T-helper 2 cell (primary cell): ENCODE data around the gene TCERG1L.
"Not testable (repeated sequence)": the region's sequence is repeated elsewhere in the genome, so short reads cannot be mapped to it uniquely, and the experiment has no call there.

Experiments used
- DNase-seq, 5 experiments: peaks; one replicate each; pipeline versions ENCODE4 v3.0.0 to v3.0.0-alpha.2; 2012 to 2022

TCERG1L gene

DNA sequence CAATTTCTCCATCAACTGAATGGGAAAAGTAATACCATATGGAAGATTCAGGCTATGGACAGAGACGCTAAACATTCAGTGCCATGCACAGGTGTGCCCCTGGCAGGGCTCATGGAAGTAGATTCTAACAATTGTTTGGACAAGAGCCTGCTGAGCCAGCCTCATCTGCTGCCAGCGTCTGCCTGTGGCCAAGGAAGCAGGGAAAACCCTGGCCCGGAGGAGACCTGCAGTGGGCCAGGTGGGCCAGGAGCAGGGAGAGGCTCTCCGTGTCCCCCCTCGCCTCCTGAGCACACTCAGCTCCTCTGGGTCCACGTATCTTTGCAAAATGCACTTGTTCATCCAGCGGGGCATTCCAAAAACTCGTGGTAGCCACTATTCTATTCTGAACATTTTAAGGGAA lies 130.1 kb downstream of the TCERG1L start:
- no peak for DNase-seq

GRCh38 chr10:131180740-131181415 lies 130.6 kb downstream of the TCERG1L start:
- DNase-seq, result no peak

- no peak for DNase-seq
Observed at GRCh38 chr10:131180086-131180485, 131.4 kb downstream of the TCERG1L start.

GRCh38 chr10:131179361-131179760 lies 132.2 kb downstream of the TCERG1L start:
- no peak for DNase-seq

- DNase-seq, result no peak
Observed at GRCh38 chr10:131178521-131179331, 132.8 kb downstream of the TCERG1L start.

DNA sequence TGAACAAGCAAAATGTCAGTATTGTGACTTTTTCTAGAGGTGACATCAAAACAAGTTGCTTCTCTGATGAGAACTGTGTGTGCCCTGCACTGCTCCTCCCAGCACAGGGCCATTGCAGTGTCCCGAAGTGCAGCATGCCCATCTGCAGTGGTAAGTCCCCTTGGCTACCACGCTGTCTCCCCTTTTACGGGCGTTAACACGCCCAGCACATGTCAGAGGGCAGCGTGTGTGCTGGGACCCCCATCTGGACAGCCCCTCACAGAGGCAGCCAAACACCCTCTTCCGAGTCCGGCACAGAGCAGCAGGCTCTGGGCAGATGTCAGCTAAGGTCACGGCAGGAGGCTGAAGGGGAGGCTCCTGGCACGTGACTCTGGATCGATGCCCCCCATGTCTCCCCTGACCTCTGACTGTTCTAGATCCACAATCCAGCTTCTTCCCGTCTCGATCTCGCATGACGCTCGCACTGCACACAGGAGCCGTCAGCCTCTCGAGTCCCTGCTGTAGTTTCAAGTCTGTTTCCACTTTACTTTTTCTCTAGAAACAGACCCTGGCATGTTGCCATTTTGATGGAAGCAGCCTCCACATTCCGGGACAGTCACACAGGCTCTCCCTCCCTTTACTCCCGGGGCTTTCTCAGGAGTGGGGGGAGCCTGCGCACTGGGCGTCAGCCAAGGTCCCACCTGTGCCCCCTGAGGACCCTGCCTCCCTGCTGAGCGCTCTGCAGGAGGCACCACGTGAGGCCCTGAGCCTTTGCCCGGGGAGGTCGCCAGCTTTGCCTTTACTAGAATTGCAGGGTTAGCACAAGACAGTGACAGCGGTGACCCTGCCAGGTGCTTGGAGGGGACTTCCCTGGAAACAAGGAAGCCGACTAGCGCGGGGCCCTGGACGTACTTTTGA lies 133.8 kb downstream of the TCERG1L start:
- no peak for DNase-seq

GRCh38 chr10:131176907-131177306 lies 134.6 kb downstream of the TCERG1L start:
- DNase-seq, result no peak

DNA sequence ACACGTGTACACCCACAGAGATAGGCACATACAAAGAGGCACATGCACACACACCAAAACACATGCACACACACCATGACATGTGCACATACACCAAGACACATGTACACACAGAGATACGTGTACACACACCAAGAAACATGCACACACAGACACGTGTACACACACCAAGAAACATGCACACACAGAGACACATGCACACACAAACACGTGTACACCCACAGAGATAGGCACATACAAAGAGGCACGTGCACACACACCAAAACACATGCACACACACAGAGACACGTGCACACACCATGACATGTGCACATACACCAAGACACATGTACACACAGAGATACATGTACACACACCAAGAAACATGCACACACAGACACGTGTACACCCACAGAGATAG lies 135.2 kb downstream of the TCERG1L start:
- not testable (repeated sequence) for DNase-seq

DNA sequence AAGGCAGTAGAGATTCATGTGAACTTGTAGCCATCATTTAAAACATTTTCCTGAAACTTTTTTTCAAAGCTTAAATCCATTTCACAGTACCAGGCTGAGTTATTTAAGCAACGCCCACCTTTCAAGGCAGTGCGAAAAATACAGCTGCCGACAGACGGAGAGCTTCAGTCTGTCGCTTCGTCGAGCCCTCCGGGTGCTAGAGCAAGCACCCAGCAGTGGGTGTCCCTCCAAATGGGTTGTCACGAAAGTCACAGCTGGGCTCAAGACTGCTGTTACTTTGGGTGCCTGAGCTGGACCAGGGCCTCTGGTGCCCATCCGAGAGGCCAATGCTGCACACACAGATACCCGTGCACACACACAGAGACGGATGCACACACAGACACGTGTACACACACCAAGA lies 135.6 kb downstream of the TCERG1L start:
- no peak for DNase-seq

DNA sequence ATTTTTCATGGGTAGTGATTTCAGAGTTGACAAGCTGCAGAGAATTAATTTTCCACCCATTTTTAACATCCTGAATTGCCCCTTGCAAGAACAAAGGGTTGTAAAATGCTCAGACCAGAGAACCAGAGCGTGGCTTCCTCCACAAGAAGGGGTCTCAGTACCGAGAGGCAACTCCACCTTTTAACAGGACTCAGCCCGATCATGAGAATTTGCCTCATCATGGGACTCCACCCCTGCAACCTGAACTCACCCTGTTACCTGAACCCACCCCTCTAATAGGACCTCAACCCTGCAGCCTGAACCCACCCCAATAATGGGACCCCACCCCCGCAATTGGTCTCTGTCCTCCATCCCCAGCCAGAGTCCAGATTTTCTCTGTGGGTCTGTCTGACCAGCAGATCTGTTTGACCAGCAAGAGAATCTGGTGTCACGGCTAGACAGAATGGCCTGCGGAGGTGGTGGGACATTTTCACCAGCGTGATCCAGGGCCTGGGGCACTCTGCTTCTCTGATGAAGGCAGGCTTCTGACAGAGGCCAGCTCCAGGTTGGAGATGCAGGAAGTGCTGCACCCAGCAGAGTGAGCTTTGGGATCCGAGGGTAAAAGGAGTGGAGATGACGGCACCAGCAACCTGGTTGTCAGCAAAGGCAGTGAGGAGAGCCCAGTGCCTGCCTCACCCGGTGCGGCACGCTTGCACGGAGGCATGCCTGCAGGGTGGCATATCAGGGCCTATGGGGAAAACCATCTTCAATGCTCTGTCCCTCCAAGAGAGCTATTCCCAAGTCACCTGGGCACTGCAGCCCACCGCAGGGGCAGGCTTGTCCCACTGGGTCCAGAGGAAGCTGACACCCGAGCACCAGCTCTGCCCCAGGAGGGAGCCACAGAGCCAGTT lies 136.6 kb downstream of the TCERG1L start:
- DNase-seq, result no peak

DNA sequence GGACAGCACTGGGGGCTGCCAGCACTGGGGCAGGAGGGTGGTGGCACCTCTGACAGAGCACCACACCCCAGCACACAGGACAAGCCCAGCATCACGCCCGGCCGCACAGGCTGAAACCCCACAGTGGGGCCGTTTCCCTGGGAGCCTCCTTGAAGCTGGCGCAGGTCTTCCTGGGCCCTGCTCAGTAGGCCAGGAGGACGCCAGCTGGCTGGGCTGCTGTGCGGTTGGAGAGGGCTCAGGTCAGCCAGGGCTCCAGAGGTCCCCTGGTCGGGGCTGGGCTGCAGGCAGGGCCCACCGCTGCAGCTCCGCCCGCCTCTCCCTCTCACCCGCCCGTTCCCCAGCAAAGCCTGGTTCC lies 137.3 kb downstream of the TCERG1L start:
- no peak for DNase-seq

DNA sequence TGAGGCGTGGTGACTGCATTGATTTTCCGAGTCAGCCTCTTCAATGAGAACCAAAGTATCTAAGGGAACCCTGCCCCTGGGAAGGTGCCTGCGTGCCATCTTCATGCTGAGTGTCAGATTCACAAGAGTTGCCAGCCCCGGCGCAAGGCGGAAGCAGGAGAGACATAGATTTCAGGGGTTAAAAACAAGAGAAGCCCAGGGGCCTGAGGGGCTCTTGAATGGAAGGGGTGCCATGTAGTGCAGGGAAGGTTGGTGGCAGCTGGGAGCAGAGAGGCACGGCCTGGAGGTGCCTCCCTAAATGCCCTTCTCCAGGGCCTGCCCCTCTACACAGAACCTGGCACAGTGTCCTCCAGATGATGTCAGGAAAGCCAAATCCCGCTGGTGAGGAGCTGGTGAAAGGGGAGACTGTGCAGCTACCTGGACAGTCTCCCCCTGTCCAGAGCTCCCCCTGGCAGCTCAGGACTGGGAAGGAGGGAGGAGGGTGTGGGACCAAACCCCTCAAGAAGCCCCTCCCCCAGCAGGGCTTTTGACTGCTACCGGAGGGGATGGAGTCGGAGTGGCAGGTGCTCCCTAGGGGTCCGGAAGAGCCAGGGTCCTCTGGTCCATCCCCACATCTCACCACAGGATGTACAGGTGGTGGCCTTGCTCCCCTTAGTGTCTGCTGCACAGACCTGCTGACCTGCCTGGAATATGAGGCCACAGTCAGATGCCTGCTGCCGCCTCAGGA lies 137.9 kb downstream of the TCERG1L start:
- DNase-seq, result no peak

DNA sequence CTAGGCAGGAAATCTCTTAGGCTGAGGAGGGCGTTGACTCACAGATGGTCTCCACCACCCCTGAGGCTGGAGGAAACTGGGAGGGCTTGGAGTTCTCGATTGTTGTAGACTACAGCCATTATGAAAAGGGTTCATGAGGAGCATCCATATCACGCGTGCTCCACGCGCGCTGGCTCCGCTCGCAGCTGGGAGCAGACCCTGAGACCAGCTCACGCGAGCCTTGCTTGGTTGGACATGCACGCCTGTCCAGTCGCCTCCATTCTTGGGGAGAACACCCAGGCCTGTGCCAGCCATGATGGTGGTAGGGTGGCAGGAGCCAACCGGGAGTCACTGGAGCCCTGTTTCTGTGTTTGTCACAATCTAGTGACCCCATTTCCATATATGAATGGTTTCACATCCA lies 139.1 kb downstream of the TCERG1L start:
- DNase-seq, result no peak

GRCh38 chr10:131169146-131169545 lies 142.4 kb downstream of the TCERG1L start:
- DNase-seq, result no peak

DNA sequence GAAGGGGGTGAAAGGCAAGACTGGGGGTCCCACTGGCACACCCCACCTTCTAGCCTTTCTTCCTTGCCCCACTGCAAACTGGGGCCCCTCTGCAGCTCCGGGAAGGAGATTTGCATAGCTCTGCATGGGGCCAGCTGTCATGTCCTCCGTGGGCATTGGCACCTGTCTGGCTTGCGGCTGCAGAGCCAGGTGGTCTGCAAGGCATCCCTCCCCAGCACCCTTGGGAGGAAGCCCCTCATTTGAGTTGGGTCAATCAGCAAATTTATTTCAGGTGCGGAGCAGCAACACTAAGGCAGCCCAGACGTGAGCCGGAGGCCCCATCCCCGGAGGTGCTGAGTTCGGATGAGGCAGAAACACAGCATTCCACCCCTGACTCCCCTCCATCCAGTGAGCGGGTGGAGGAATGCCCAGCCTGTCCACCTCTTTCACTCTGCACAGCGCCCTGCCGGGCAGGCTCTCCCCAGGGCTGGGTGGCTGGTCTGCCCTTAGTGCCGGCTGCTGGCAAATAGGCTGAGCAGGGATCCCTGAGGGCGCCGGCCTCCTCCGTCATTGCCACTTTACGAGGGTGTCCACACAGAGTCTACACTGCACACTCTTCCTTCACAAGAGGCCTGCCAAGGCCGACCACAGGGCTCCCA lies 143.2 kb downstream of the TCERG1L start:
- DNase-seq, result no peak

DNA sequence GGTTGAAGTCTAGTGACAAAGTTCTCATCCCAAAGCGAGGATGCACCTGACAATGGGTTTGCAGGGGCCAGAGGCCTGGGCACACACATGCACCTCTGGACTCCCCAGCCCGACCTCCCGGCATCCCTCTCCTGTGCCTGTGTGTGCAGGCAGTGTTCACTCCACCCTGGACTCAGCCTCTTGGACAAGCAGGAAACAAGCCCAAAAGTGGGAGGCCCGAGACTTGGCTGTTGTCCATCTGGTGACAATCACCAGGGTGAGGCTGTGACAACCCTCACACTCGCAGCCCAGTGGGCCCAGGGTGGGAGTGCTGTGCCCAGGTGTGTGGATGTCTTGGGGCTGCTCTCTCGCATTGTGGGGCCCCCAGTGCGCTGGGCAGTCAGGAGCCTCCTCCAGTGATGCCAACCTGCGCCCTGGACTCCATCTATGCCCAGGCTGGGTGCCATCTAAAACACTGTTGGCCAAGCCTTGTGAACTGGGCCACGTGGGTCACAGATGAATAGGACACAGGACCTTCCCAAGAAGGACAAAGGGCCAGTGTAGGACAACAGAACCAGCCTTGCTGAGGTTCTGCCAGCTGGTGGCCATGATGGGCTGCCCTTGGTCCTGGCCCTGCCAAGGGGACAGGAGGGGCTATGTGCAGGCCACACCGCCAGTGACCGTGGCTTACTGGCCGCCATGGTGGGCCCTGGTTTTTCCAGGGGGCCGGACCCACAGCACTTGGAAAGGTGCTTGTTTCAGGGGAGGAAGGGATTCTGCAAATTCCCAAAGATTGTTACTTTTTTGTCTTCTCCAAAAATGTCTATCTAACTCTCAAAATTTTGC lies 144.3 kb downstream of the TCERG1L start:
- no peak for DNase-seq

GRCh38 chr10:131166486-131166885 lies 145.0 kb downstream of the TCERG1L start:
- no peak for DNase-seq

- no peak for DNase-seq
Observed at GRCh38 chr10:131165092-131165491, 146.4 kb downstream of the TCERG1L start.

DNA sequence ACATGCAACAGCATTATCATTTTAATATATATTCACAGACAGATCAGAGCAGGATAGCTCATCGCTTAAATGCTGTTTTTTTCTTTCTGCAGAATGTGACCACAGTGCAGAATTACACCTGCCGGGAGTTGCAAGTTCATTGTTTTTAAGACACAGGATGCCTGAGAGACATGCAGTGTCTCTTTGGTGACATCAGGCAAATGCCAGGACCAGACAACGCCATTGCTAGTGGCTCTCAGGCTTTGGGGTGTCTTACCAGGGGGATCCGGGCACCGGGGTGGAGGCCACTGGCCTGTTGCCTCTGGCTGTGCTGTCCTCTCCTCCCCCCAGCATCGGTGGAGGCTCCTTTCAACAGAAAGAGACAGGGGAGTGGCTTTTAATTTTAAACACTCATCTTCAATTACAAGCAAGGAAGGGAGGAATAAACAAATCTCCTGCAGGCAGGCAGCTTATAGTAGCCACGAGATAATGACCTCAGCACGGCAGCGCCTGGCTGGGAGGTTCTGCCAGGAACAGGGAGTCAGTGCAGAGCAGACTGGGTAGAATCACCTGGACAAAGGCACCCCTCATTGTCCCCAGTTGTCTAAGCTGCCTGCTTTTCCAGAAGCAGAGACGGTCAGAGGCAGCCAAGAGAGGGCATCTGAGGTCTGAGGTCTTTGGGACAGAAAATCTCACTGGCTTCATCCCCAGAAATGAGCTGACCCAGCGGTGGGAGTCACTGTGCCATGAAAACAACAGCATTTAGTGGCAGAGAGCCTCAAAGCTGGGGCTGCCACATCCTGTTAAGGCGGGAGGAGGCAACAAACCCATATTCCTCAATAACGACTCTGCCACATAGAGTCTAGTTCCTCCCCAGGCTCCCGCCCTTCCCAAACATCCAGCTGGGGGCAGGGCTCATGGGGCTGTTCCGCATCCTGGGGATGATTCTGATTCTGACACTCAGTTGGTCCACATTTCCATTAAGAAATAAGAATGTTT lies 148.4 kb downstream of the TCERG1L start:
- no peak for DNase-seq
